NCI-H1694 (cell line): ENCODE measurements around the gene ITGB3.
"Not testable (repeated sequence)": the region's sequence is repeated elsewhere in the genome, so short reads cannot be mapped to it uniquely, and the experiment has no call there.

ENCODE experiments used
- DNase-seq: peaks from one replicate; lab custom pipeline; 2025; lab: John Stamatoyannopoulos, UW

Gene ITGB3

GRCh38 chr17:47244697-47245096 is 8.9 kb upstream of the ITGB3 start:
- DNase-seq: no peak

GRCh38 chr17:47246120-47246519 is 7.5 kb upstream of the ITGB3 start:
- DNase-seq: no peak

GRCh38 chr17:47250855-47251254 is 2.8 kb upstream of the ITGB3 start:
- no peak for DNase-seq

- no peak for DNase-seq
These were observed 2.1 kb upstream of the ITGB3 start for GRCh38 chr17:47251421-47251940.

GRCh38 chr17:47252209-47252608 is 1.4 kb upstream of the ITGB3 start:
- DNase-seq: no peak

GRCh38 chr17:47252766-47253512 is 688 bp upstream of the ITGB3 start:
- DNase-seq: no peak

GRCh38 chr17:47254403-47254943 is 846 bp downstream of the ITGB3 start:
- DNase-seq: no peak

- DNase-seq: no peak
These were observed 4.2 kb downstream of the ITGB3 start for GRCh38 chr17:47257651-47258339.

GRCh38 chr17:47262586-47262985 is 9.0 kb downstream of the ITGB3 start:
- no peak for DNase-seq

- no peak for DNase-seq
These were observed 10.5 kb downstream of the ITGB3 start for GRCh38 chr17:47264166-47264565.

GRCh38 chr17:47265983-47266541 is 12.4 kb downstream of the ITGB3 start:
- no peak for DNase-seq

GRCh38 chr17:47266782-47267181 is 13.2 kb downstream of the ITGB3 start:
- DNase-seq: no peak

- DNase-seq: no peak
These were observed 13.8 kb downstream of the ITGB3 start for GRCh38 chr17:47267354-47267828.

- DNase-seq: not testable (repeated sequence)
These were observed 15.3 kb downstream of the ITGB3 start for GRCh38 chr17:47268964-47269363.

GRCh38 chr17:47269561-47270280 is 16.1 kb downstream of the ITGB3 start:
- DNase-seq: not testable (repeated sequence)

- no peak for DNase-seq
These were observed 17.5 kb downstream of the ITGB3 start for GRCh38 chr17:47270946-47271705.

GRCh38 chr17:47272491-47272890 is 18.9 kb downstream of the ITGB3 start:
- no peak for DNase-seq

GRCh38 chr17:47273245-47273644 is 19.6 kb downstream of the ITGB3 start:
- DNase-seq: no peak

GRCh38 chr17:47274319-47275069 is 20.9 kb downstream of the ITGB3 start:
- DNase-seq: no peak

GRCh38 chr17:47275245-47275984 is 21.8 kb downstream of the ITGB3 start:
- DNase-seq: no peak
